Left ventricle myocardium inferior (tissue), 1 donor: ENCODE data around the gene TRIM33. TPM values are rescaled to one million over a fixed set of nuclear protein-coding genes. Genes with fewer than 3 reads are reported as not detected.

Experiments used
- DNase-seq: peaks from one replicate; pipeline ENCODE4 v3.0.0-alpha.2; 2020
- H3K27ac ChIP-seq: fragments of 200-600 bp; replicated peaks from 2 replicates; pipeline ENCODE4 v1.8.0; 2021
- H3K27me3 ChIP-seq: fragments of 200-600 bp; 2 replicates; pipeline ENCODE4 v1.8.0; 2021; ENCODE audit warnings: low read depth
- H3K36me3 ChIP-seq: fragments of 200-600 bp; 2 replicates; pipeline ENCODE4 v1.8.0; 2021
- H3K4me1 ChIP-seq: fragments of 200-600 bp; 2 replicates; pipeline ENCODE4 v1.8.0; 2021
- H3K4me3 ChIP-seq: fragments of 200-600 bp; 2 replicates; pipeline ENCODE4 v1.8.0; 2021; ENCODE audit warnings: mild to moderate bottlenecking, moderate library complexity
- H3K9me3 ChIP-seq: fragments of 200-600 bp; replicated peaks from 2 replicates; pipeline ENCODE4 v1.8.0; 2021
- intact Hi-C: fragments of 100-400 bp; cut with micrococcal nuclease; formaldehyde crosslinking; loops from one replicate; pipeline ENCODE4 v1.11.0; 2022
- total RNA-seq: library from RNA; stranded (reverse); fragmentation: NEBNext Ultra II Directional; extraction: Animal tissue kit (Norgen Biotek cat#: 25700); gene quantifications from one replicate; pipeline ENCODE4 v1.2.1, GENCODE V29; 2021
- TF ChIP-seq, protein P1 (sequence below): fragments of 200-600 bp; IDR thresholded peaks from 2 replicates; pipeline ENCODE4 v1.8.0; 2021; ENCODE audit warnings: antibody characterized with exemption, mild to moderate bottlenecking, borderline replicate concordance
- donor health status: DM: no; HTN: yes; CAD: no; lungs with severe emphysema.

Gene TRIM33
- total RNA-seq, 1 donor from 2014 or later: 14.2 TPM

DNA sequence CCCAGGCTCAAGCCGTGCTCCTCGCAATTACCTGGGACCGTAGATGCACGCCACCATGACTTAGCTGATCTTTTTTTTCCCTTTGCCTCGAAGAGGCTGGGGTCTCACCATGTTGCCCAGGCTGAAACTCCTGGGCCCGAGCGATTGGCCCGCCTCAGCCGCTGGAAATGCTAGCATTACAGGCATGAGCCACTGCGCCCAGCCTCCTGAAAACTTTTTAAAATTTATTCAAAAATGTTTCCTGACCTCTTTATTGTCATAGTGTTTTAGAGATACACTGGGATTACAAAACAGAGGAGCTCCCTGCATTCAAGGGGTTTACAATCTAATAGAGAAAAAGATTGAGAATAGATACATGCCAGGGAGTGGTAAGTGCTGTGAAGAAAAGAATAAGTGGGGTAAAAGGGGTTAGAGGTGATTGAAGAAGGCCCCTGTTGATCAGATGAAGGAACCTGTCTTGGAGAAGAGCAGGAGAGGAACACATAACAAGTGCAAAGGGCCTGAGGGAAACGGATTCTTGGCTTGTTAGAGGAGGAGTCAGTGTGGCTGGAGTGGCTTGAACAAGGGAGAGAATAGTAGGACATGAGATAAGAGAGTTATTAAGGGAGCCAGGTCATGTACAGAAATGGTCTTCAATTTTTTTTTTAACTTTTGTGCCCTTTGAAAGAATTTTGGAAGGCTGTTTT lies 1.7 kb upstream of the TRIM33 start:
- peak overlapping the region; percentile 97 for H3K27ac ChIP-seq
- no peaks in the 10 kb centered on the region for H3K9me3 ChIP-seq
- H3K27me3 ChIP-seq: no peaks in the 10 kb centered on the region
- H3K4me1 ChIP-seq: peaks cover 48% of the 10 kb centered on the region
- no peak for DNase-seq
- peak overlapping the region; percentile 97 for H3K4me3 ChIP-seq
- no peaks in the 10 kb centered on the region for H3K36me3 ChIP-seq
- intact Hi-C loops: no loop called here
- TF ChIP-seq, protein P1, sequence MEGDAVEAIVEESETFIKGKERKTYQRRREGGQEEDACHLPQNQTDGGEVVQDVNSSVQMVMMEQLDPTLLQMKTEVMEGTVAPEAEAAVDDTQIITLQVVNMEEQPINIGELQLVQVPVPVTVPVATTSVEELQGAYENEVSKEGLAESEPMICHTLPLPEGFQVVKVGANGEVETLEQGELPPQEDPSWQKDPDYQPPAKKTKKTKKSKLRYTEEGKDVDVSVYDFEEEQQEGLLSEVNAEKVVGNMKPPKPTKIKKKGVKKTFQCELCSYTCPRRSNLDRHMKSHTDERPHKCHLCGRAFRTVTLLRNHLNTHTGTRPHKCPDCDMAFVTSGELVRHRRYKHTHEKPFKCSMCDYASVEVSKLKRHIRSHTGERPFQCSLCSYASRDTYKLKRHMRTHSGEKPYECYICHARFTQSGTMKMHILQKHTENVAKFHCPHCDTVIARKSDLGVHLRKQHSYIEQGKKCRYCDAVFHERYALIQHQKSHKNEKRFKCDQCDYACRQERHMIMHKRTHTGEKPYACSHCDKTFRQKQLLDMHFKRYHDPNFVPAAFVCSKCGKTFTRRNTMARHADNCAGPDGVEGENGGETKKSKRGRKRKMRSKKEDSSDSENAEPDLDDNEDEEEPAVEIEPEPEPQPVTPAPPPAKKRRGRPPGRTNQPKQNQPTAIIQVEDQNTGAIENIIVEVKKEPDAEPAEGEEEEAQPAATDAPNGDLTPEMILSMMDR: no peak

DNA sequence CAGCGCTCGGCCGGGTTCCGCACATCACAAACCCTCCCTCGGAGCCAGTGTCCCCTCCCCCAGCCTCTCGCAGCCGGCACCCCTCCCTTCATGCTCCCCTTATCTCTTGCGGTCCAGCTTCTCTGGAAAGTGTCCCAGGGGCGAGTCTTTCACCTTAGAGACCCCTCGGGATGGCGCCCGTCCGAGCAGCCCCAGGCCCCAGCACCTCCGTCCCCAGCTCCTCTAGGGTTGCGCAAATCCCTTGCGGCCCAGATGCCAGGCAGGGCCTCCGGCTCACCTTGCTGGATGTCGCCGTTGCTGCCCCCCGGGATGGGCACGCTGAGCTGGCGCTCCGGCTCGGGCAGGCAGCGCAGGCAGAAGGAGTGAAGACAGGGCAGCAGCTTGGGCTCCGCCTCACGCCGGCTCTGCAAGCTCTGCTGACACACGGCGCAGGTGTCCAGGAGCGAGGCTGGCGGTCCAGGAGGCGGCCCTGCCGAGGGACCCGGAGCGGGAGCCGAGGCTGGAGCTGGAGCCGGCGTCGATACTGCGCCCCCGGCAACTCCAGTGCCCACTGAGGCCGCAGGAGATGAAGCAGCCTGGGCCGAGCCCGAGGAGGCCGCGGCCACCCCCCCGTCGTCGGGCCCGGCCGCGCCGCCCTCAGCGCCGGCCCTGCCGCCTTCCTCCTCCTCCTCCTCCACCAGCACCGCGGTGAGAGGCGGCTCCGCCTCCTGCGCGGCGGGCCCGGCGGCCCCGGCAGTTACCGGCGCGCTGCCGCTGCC lies 550 bp downstream of the TRIM33 start:
- Histone ChIP-seq H3K27me3 (no peaks in the 10 kb centered on the region), H3K36me3 (no peaks in the 10 kb centered on the region), H3K4me3 (peak overlapping the region; percentile 97), H3K27ac (peak overlapping the region; percentile 97), H3K4me1 (peaks cover 57% of the 10 kb centered on the region), H3K9me3 (no peaks in the 10 kb centered on the region)
- TF ChIP-seq, protein P1: no peak
- intact Hi-C loops: no loop called here
- DNase-seq: peak; percentile 37

DNA sequence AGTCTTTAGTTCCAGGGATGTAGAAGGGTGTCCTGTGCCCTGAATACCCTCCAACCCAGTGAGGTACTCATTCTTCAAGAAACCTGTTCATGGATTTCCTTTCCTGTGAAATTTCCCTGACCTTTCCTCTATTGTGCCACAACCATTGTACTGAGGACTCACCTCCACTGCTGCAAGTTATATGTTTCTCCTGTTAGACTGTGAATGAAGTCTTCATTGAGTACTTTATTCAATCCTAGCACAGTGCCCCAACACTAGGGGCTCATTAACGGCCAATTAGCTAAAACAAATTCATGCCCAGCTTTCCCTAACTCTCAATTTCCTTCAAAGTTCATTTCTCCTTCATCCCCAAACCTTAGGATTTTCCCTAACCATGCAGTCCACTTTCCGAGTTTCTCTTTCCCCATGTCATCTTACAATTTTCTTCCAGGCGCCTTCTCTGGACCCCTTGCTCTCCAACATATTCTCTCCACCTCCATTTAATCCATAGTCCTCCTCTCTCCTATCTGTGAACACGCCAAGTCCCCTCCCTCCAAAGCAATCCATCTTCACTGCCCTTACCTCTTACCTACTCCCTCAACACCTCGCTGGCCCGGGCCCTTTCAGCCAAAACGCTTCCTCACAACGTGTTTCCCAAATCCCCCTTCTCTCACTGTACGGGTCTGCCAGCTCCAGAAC lies 1.3 kb downstream of the TRIM33 start:
- H3K27ac ChIP-seq: peak overlapping the region; percentile 97
- TF ChIP-seq, protein P1: no peak
- DNase-seq: no peak
- intact Hi-C loops: no loop called here
- no peaks in the 10 kb centered on the region for H3K27me3 ChIP-seq
- H3K4me3 ChIP-seq: peak overlapping the region; percentile 97
- no peaks in the 10 kb centered on the region for H3K9me3 ChIP-seq
- no peaks in the 10 kb centered on the region for H3K36me3 ChIP-seq
- H3K4me1 ChIP-seq: peaks cover 58% of the 10 kb centered on the region

DNA sequence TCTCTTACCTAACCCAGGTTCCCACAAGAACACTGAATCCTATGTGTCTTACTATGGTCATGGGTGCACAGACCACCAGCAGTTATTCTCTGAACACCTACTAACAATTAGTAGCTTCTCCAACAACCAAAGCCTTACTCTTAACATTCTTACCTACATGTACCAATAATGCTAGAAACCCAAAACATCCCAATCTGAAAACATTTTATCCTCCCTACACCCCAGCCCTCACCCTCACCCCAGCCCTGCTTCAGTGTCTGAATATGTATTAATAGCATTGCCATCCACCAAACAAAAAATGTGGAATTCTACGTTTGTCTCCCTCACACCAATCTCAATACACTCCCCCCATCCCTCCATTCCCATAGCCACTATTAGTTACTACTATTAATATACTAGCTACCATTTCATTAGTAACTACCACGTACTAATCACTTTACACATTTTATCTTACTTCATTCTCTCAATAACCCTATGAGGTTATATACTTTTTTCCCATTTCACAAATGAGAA lies 2.6 kb downstream of the TRIM33 start:
- Histone ChIP-seq H3K27ac (no peak overlapping the region), H3K36me3 (no peaks in the 10 kb centered on the region), H3K4me3 (peak overlapping the region; percentile 97), H3K4me1 (peaks cover 68% of the 10 kb centered on the region), H3K9me3 (no peaks in the 10 kb centered on the region), H3K27me3 (no peaks in the 10 kb centered on the region)
- no peak for DNase-seq
- intact Hi-C loops: no loop called here
- TF ChIP-seq, protein P1: no peak

DNA sequence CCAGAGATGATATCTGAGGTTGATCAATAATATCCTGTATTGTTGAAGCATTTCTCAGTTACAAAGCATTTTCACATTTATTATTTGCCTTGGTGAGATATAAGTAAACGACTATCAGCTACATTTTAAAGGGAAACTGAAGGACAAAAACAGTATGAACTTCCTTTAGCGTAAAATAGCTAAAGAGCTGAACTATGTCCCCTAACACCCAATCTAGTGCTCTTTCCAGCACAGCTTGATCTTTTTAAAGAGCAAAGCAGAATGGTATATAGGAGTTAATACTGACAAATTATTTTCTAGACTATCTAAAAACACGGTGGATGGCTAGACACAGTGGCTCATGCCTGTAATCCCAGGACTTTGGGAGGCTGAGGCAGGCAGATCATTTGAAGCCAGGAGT lies 3.5 kb downstream of the TRIM33 start:
- Histone ChIP-seq H3K27ac (no peak overlapping the region), H3K4me3 (no peak overlapping the region), H3K9me3 (no peaks in the 10 kb centered on the region), H3K27me3 (no peaks in the 10 kb centered on the region), H3K4me1 (peaks cover 68% of the 10 kb centered on the region), H3K36me3 (no peaks in the 10 kb centered on the region)
- intact Hi-C loops: no loop called here
- TF ChIP-seq, protein P1: no peak
- DNase-seq: no peak
